Left ventricle myocardium inferior (tissue), 1 donor: ENCODE results near the gene TMEM181. TPM values are rescaled to one million over a fixed set of nuclear protein-coding genes. Genes with fewer than 3 reads are reported as not detected.

ENCODE experiments used
- DNase-seq: peaks from one replicate; pipeline ENCODE4 v3.0.0-alpha.2; 2020
- H3K27ac ChIP-seq: fragments of 200-600 bp; replicated peaks from 2 replicates; pipeline ENCODE4 v1.8.0; 2021
- H3K27me3 ChIP-seq: fragments of 200-600 bp; 2 replicates; pipeline ENCODE4 v1.8.0; 2021; ENCODE audit warnings: low read depth
- H3K36me3 ChIP-seq: fragments of 200-600 bp; 2 replicates; pipeline ENCODE4 v1.8.0; 2021
- H3K4me1 ChIP-seq: fragments of 200-600 bp; 2 replicates; pipeline ENCODE4 v1.8.0; 2021
- H3K4me3 ChIP-seq: fragments of 200-600 bp; 2 replicates; pipeline ENCODE4 v1.8.0; 2021; ENCODE audit warnings: mild to moderate bottlenecking, moderate library complexity
- H3K9me3 ChIP-seq: fragments of 200-600 bp; replicated peaks from 2 replicates; pipeline ENCODE4 v1.8.0; 2021
- CTCF ChIP-seq: fragments of 200-600 bp; IDR thresholded peaks from 2 replicates; pipeline ENCODE4 v1.8.0; 2021; ENCODE audit warnings: antibody characterized with exemption, mild to moderate bottlenecking, borderline replicate concordance
- intact Hi-C: fragments of 100-400 bp; cut with micrococcal nuclease; formaldehyde crosslinking; loops from one replicate; pipeline ENCODE4 v1.11.0; 2022
- total RNA-seq: library from RNA; stranded (reverse); fragmentation: NEBNext Ultra II Directional; extraction: Animal tissue kit (Norgen Biotek cat#: 25700); gene quantifications from one replicate; pipeline ENCODE4 v1.2.1, GENCODE V29; 2021
- donor health status: DM: no; HTN: yes; CAD: no; lungs with severe emphysema.

The TMEM181 gene
- total RNA-seq, 1 donor from 2014 or later = 8.8 TPM

- peaks cover 29% of the 10 kb centered on the region for H3K4me1 ChIP-seq
- intact Hi-C loops = no loop called here
Measured at GRCh38 chr6:158557927-158558326, 2.0 kb upstream of the TMEM181 start.

GRCh38 chr6:158558415-158559306, 1.2 kb upstream of the TMEM181 start:
- no peak for DNase-seq
- Histone ChIP-seq H3K9me3 (no peaks in the 10 kb centered on the region), H3K4me3 (no peak overlapping the region), H3K27ac (peak overlapping the region; percentile 92), H3K27me3 (no peaks in the 10 kb centered on the region), H3K36me3 (no peaks in the 10 kb centered on the region), H3K4me1 (peaks cover 29% of the 10 kb centered on the region)
- TF ChIP-seq CTCF = no peak
- intact Hi-C loops = no loop called here

More at GRCh38 chr6:158557927-158558326, 2.0 kb upstream of the TMEM181 start:
- H3K27ac ChIP-seq = no peak overlapping the region
- no peaks in the 10 kb centered on the region for H3K9me3 ChIP-seq
- no peaks in the 10 kb centered on the region for H3K36me3 ChIP-seq
- no peak for TF ChIP-seq CTCF
- H3K4me3 ChIP-seq = no peak overlapping the region
- no peak for DNase-seq
- H3K27me3 ChIP-seq = no peaks in the 10 kb centered on the region

- H3K4me1 ChIP-seq = peaks cover 29% of the 10 kb centered on the region
- no peak for TF ChIP-seq CTCF
- no peaks in the 10 kb centered on the region for H3K27me3 ChIP-seq
- DNase-seq = no peak
- peak overlapping the region; percentile 87 for H3K4me3 ChIP-seq
- H3K36me3 ChIP-seq = no peaks in the 10 kb centered on the region
- H3K9me3 ChIP-seq = no peaks in the 10 kb centered on the region
- intact Hi-C loops = no loop called here
- peak overlapping the region; percentile 92 for H3K27ac ChIP-seq
Measured at GRCh38 chr6:158559338-158559894, 475 bp upstream of the TMEM181 start.

GRCh38 chr6:158560836-158561320, 987 bp downstream of the TMEM181 start:
- Histone ChIP-seq H3K36me3 (no peaks in the 10 kb centered on the region), H3K27ac (peak overlapping the region; percentile 92), H3K4me3 (peak overlapping the region; percentile 87), H3K27me3 (no peaks in the 10 kb centered on the region), H3K4me1 (peaks cover 29% of the 10 kb centered on the region), H3K9me3 (no peaks in the 10 kb centered on the region)
- no peak for DNase-seq
- intact Hi-C loops = no loop called here
- no peak for TF ChIP-seq CTCF

GRCh38 chr6:158561321-158561884, 1.5 kb downstream of the TMEM181 start:
- Histone ChIP-seq H3K9me3 (no peaks in the 10 kb centered on the region), H3K27me3 (no peaks in the 10 kb centered on the region), H3K36me3 (no peaks in the 10 kb centered on the region), H3K4me3 (peak overlapping the region; percentile 87), H3K4me1 (peaks cover 29% of the 10 kb centered on the region), H3K27ac (no peak overlapping the region)
- no peak for TF ChIP-seq CTCF
- intact Hi-C loops = no loop called here
- no peak for DNase-seq
